Adrenal gland (tissue), 5 donors: Measurements from ENCODE around the gene NPPC.

Experiments
- CTCF ChIP-seq, 6 experiments: fragments of 450-650 bp in 4 of 6; fragments of 200-600 bp in 2 of 6; sonication (generic) in 1 of 6; IDR thresholded peaks; 1 replicate in 5 of 6; 2 replicates in 1 of 6; pipeline versions ENCODE4 v1.5.1 to v1.8.0; 2016 to 2021; ENCODE audit warnings: antibody characterized with exemption in 6 of 6, mild to moderate bottlenecking in 2 of 6, moderate library complexity in 1 of 6
- POLR2A ChIP-seq, 2 donors: fragments of 450-650 bp; IDR thresholded peaks; one replicate each; pipeline ENCODE4 v1.6.1; 2017; ENCODE audit warnings: antibody characterized with exemption in 2 of 2, mild to moderate bottlenecking in 2 of 2, moderate library complexity in 1 of 2
- donor health status: DM: no; HTN: no; CAD: no.

GRCh38 chr2:231940795-231941194, 14.6 kb upstream of the NPPC start:
- TF ChIP-seq CTCF (IDR thresholded peaks at IDR 0.05), result no peak
- TF ChIP-seq POLR2A (IDR thresholded peaks at IDR 0.05), result no peak
